ENCODE data around the gene SEMA5A. TPM values are rescaled to one million over a fixed set of nuclear protein-coding genes. Genes with fewer than 3 reads are reported as not detected.

SEMA5A gene
- total RNA-seq, 1 experiment from 2014 or later: 9.3 TPM

GRCh38 chr5:9244417-9244816 lies 301.5 kb downstream of the SEMA5A start (continued):
- no peak for TF ChIP-seq STAT6 (CRISPR knock-in tag; conservative IDR thresholded peaks at IDR 0.05; ENCODE audit: low read depth)
- TF ChIP-seq ATF3 (CRISPR knock-in tag; conservative IDR thresholded peaks at IDR 0.05): no peak
- no peak for TF ChIP-seq MYBL2 (CRISPR knock-in tag; IDR thresholded peaks at IDR 0.05)
- no peak for TF ChIP-seq FOXP4 (CRISPR knock-in tag; IDR thresholded peaks at IDR 0.05)
- no peak for TF ChIP-seq USF2 (CRISPR knock-in tag; IDR thresholded peaks at IDR 0.05)
- TF ChIP-seq AR (CRISPR knock-in tag; IDR thresholded peaks at IDR 0.05): no peak
- no peak for TF ChIP-seq TCF7 (CRISPR knock-in tag; IDR thresholded peaks at IDR 0.05; ENCODE audit: low read depth)

- Mint-ChIP-seq H3K36me3 (no peaks in the 10 kb centered on the region), H3K4me1 (no peaks in the 10 kb centered on the region), H3K9me3 (no peaks in the 10 kb centered on the region), H3K27ac (no peak overlapping the region), H3K4me3 (no peak overlapping the region), H3K27me3 (ENCODE audit: low read depth) (no peaks in the 10 kb centered on the region)
- ATAC-seq (no peak), DNase-seq (ENCODE audit: low spot score) (no peak)
- POLR2A ChIA-PET: no interaction called here
- CTCF ChIA-PET: no interaction called here
- no peak for TF ChIP-seq ATF2 (CRISPR knock-in tag; IDR thresholded peaks at IDR 0.05; ENCODE audit: borderline replicate concordance, low read depth)
- no peak for TF ChIP-seq CREB1 (CRISPR knock-in tag; IDR thresholded peaks at IDR 0.05)
- TF ChIP-seq ZNF263 (CRISPR knock-in tag; IDR thresholded peaks at IDR 0.05; ENCODE audit: low read depth): no peak
- TF ChIP-seq ZMAT4 (CRISPR knock-in tag; IDR thresholded peaks at IDR 0.05): no peak
- TF ChIP-seq FOXJ3 (CRISPR knock-in tag; IDR thresholded peaks at IDR 0.05; ENCODE audit: borderline replicate concordance): no peak
- no peak for TF ChIP-seq NFYB (CRISPR knock-in tag; conservative IDR thresholded peaks at IDR 0.05; ENCODE audit: low read depth)
- TF ChIP-seq USF2 (CRISPR knock-in tag; IDR thresholded peaks at IDR 0.05): no peak
- no peak for TF ChIP-seq ATF6 (CRISPR knock-in tag; IDR thresholded peaks at IDR 0.05)
- TF ChIP-seq ZNF512 (CRISPR knock-in tag; IDR thresholded peaks at IDR 0.05; ENCODE audit: borderline replicate concordance): no peak
- no peak for TF ChIP-seq E2F1 (CRISPR knock-in tag; IDR thresholded peaks at IDR 0.05)
These were observed 304.2 kb downstream of the SEMA5A start for GRCh38 chr5:9241479-9242305.

Data from WTC11 (cell line).